CD4-positive, alpha-beta T cell treated with Interleukin-21 for 1 hour (primary cell): Measurements from ENCODE around the gene RNU4-1.

Source experiments
- DNase-seq: peaks from one replicate; pipeline ENCODE4 v3.0.0-alpha.2; 2020

RNU4-1 gene

GRCh38 chr12:120287491-120287890 lies 5.5 kb downstream of the RNU4-1 start:
- DNase-seq, result no peak

- no peak for DNase-seq
Measured at GRCh38 chr12:120286768-120287490, 6.1 kb downstream of the RNU4-1 start.

- no peak for DNase-seq
Measured at GRCh38 chr12:120284381-120284780, 8.7 kb downstream of the RNU4-1 start.

- DNase-seq, result no peak
Measured at GRCh38 chr12:120283318-120283717, 9.7 kb downstream of the RNU4-1 start.

DNA sequence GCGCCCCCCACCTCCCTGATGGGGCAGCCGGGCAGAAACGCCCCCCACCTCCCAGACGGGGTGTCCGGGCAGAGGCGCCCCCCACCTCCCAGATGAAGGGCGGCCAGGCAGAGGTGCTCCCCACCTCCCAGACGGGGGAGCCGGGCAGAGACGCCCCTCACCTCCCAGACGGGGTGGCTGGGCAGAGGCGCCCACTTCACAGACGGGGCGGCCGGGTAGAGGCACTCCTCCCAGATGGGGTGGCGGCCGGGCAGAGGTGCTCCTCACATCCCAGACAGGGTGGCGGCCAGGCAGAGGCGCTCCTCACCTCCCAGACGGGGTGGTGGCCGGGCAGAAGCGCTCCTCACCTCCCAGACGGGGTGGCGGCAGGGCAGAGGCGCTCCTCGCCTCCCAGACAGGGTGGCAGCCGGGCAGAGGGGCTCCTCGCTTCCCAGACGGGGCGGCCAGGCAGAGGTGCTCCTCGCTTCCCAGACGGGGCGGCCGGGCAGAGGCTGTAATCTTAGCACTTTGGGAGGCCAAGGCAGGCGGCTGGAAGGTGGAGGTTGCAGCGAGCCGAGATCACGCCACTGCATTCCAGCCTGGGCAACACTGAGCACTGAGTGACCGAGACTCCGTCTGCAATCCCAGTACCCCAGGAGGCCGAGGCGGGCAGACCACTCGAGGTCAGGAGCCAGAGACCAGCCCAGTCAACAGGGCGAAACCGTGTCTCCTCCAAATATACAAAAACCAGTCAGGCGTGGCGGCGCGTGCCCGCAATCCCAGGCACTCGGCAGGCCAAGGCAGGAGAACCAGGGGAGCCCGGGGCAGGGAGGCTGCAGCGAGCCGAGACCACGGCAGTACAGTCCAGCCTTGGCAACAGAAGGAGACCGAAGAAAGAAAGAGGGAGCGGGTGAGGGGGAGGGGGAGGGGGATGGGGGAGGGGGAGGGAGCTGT lies 14.6 kb downstream of the RNU4-1 start:
- DNase-seq, result no peak

DNA sequence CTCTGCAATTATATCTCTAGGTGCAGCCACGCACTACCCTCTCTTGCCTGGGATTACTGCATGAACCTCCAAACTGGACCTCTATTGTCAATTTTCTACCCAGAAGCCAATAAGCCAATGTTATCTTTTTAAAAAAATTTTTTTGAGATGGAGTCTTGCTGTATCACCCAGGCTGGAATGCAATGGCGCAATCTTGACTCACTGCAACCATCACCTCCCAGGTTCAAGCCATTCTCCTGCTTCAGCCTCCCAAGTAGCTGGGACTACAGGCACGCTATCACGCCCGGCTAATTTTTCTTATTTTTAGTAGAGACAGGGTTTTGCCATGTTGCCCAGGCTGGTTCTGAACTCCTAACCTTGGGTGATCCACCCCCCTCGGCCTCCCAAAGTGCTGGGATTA lies 16.3 kb downstream of the RNU4-1 start:
- no peak for DNase-seq

- no peak for DNase-seq
Measured at GRCh38 chr12:120267736-120268135, 25.3 kb downstream of the RNU4-1 start.

- no peak for DNase-seq
Measured at GRCh38 chr12:120266180-120266870, 26.7 kb downstream of the RNU4-1 start.

- DNase-seq, result peak; percentile 89
Measured at GRCh38 chr12:120265473-120266179, 27.4 kb downstream of the RNU4-1 start, which contains the start of gene PXN. Gene PXN, minus strand, starts transcription at chr12:120265730. Its CDS starts 101 bp downstream, at chr12:120265629.

DNA sequence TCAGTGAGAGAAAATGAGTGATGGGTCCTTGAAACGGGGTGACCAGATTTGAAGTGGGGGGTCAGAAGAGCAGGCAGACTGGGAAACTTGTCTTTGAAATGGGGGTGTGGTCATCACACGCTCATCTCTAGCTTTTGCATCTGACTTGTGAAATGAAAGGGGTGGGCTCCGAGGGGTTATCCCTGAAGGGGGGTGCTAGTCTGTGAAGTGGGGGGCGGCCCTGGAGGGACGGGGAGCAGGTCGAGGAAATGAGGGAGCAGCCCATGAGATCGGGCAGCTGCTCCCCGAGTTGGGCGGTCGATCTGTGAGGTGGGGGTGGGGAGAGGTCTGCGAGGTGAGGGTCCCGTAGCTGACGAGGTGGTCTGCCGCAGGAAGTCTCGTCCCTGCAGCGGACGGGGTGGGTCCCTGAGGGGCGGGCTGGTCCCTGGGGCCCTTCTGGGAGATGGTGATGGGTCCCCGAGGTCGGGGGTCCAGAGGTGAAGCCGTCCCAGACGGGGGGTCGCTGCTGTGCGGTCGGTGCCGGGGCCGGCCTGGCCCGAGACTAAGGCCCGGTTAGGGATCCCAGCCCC lies 28.0 kb downstream of the RNU4-1 start:
- DNase-seq, result no peak

DNA sequence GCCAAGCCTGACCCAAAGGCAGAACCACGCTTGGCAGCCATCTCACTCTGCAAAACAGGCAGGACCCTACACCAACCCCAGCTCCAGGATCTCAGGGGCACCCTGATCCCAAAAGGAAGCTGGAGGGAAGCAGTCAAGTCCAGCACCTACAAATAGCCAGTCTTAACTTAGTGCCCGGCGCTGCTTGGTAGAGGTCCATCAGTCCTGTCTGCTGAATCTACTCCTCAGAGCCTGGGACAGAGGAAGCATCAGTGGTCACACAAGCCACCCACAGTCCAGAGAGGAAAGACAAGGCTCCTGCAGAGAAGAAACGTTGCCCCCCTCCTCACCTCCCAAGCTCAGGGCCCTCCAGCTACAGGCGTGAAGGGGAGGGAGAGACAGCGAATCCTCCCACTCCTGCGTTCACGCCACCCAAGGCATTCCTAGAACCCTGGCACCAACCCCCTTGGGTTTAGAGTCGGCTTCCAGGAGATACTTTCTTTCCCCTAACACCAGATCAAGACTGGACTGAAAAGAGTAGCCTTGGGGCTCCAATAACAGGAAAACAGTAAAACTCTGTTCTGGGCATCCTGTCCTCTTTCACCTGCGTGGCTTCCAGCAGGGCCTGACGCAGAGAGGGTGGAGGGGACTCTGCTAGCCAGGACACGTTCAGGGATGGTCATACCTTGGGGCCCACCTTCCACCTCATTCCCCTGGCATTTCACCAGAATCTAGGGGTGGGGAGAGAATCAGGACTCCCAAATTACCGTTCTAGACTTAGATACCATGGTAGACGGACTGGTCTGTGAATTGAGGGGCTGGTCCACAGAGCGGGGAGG lies 28.7 kb downstream of the RNU4-1 start:
- DNase-seq, result peak; percentile 19

DNA sequence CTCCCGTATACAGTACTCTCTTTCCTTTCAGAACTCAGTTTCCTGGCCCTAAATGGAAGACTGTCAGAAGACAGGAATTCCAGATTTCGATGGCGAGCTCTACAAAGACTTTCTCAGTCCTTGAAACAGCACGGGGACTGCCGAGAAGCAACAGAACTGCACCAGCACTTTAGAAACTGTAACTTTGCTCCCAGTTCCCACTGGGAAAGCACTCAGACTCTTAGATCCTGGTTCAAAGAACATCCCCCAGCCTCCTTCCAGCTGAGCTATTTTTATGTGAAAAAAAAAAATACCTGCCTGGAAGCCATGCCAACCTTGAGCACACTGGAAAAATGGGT lies 29.3 kb downstream of the RNU4-1 start:
- DNase-seq, result no peak

GRCh38 chr12:120262852-120263747 lies 29.9 kb downstream of the RNU4-1 start:
- no peak for DNase-seq

DNA sequence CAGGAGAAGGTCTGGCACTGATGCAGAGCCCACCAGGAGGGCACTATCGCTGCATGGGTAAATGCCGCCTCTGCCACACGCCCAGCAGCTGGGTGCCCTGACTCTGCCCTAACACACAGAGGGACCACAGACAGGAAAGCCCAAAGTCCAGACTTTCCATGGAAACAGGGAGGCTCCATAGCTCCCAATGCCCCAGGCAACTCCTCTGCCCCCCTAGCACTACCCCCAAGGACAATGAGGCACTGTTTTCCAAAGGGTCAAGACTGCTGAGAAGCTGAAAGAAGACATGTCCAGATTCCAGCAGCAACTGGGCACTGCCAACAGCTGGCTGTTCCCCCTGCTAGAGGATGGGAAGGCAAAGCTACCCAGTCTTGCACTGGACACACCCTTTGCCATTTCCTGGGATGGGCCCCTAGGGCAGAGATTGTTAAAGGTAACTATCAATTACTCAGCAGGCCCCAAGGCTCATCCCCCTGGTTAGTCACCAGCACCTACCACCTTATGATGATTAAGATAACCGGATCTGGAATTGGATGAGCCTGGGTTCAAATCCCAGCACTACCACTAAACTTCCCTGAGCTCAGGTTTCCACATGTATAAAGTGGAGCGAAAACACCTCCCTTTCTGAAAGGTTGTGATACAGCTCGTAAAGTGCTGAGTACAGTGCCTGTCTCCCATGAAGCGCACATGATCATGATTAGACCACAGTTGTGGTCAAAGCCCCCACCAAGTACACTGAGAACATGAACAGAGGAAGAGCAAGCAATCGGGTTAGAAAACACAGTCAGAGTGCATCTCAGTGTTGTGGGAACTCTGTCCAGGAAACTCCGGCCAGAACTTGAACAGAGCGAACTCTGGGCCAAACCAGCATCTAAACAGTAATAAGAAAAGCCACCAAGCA lies 30.8 kb downstream of the RNU4-1 start:
- peak; percentile 39 for DNase-seq

- no peak for DNase-seq
Measured at GRCh38 chr12:120260607-120261006, 32.4 kb downstream of the RNU4-1 start.

DNA sequence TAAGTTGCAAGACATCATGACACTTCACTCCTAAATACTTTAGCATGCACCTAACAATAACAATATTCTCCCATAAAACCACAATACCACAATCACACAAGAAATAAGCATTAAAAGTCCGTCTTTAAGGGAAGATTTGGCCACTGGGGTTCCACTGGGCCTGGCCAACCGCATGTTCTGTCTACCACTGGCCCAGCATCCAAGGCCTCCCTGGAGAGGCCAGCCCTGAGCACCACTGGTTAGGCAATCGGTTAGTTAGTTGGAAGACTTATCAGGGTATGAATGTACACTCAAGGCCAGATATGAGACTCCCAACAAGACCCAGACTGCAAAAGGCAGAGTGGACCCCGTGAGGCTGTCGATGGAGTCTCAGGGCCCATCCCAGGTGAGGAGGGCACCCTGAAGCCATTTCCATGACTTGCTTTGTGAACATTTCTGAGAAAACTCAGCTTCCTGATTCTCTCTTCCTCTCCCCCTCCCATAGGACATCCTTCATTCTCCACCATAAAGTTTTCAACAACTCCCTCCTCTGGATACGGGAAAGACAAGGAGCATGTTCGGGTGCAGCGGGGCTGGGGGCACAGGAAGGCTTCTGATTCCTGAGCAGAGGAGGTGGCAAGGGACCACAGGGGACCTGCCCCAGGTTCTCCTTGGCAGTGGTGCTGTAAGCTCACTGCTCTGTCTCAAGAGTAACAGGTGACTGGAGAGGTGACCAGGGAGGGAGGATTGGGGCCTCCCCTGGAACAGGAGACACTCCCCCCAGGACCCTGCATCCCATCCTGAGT lies 33.4 kb downstream of the RNU4-1 start:
- DNase-seq, result no peak

DNA sequence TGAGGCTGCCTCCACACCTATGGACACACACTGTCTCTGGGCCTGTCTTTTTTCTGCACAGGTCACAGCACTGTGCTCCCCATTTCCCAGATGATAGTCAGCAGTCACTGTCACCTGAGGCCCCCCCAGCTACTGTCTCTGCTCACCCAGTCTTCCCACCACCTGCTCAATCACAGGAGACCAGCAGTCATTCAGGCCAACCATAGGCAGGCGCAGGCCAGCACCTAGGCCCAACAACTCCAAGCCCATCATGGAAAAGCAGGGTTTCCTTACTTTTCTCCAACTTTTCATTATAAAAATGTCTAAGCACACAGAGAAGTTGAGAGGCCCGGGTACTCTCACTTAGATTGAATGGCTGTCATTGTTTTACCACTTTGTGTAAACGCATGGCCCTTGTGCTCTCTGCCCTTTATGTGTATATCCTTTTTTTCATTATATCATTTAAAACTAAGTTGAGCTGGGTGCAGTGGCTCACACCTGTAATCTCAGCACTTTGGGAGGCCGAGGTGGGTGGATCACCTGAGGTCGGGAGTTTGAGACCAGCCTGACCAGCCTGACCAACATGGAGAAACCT lies 34.6 kb downstream of the RNU4-1 start:
- no peak for DNase-seq
